CD14-positive monocyte (primary cell): ENCODE results near the gene B4GALT6. TPM values are rescaled to one million over a fixed set of nuclear protein-coding genes. Genes with fewer than 3 reads are reported as not detected.
A peak's percentile ranks its signal among the peaks of the same experiment; 100 is the strongest.
"Not testable (repeated sequence)": the region's sequence is repeated elsewhere in the genome, so short reads cannot be mapped to it uniquely, and the experiment has no call there.

Experiments used
- DNase-seq, 3 donors: peaks; one replicate each; pipeline ENCODE4 v3.0.0-alpha.2; 2011 to 2022
- H2AFZ ChIP-seq: 2 replicates; pipeline ENCODE4 v1.6.0; 2012; ENCODE audit warnings: mild to moderate bottlenecking, low read depth, low read length, inconsistent platforms; ENCODE audit not compliant: insufficient read depth, poor library complexity, severe bottlenecking
- H3K27ac ChIP-seq, 2 donors: 1 replicate in 1 of 2; 2 replicates in 1 of 2; pipeline ENCODE4 v1.5.1; 2012 to 2013; ENCODE audit warnings: low read length in 2 of 2, control low read depth in 1 of 2, inconsistent platforms in 1 of 2, low read depth in 1 of 2, mild to moderate bottlenecking in 1 of 2
- H3K27me3 ChIP-seq, 2 donors: one replicate each; pipeline versions ENCODE4 v1.6.0 to v1.6.1; 2011 to 2013; ENCODE audit warnings: low read length in 2 of 2; ENCODE audit not compliant: control insufficient read depth in 2 of 2, insufficient read depth in 2 of 2
- H3K36me3 ChIP-seq, 2 donors: replicated peaks in 1 of 2; 1 replicate in 1 of 2; 2 replicates in 1 of 2; pipeline versions ENCODE4 v1.5.1 to v1.6.1; 2012 to 2013; ENCODE audit warnings: low read length in 2 of 2, control low read depth in 1 of 2, inconsistent platforms in 1 of 2, mild to moderate bottlenecking in 1 of 2; ENCODE audit not compliant: insufficient read depth in 2 of 2, control insufficient read depth in 1 of 2
- H3K4me1 ChIP-seq, 2 donors: 1 replicate in 1 of 2; 2 replicates in 1 of 2; pipeline versions ENCODE4 v1.5.1 to v1.6.1; 2012 to 2013; ENCODE audit warnings: low read length in 2 of 2, control low read depth in 1 of 2, inconsistent platforms in 1 of 2, mild to moderate bottlenecking in 1 of 2, moderate library complexity in 1 of 2; ENCODE audit not compliant: insufficient read depth in 2 of 2, control insufficient read depth in 1 of 2
- H3K4me2 ChIP-seq: replicated peaks from 2 replicates; pipeline ENCODE3; 2012; ENCODE audit warnings: low read length, moderate library complexity, mild to moderate bottlenecking; ENCODE audit not compliant: poor library complexity, severe bottlenecking; ENCODE audit errors: extremely low read depth
- H3K4me3 ChIP-seq, 3 experiments: fragments of 200-600 bp in 1 of 3; sonication (generic) in 1 of 3; replicated peaks in 1 of 3; 1 replicate in 2 of 3; 2 replicates in 1 of 3; pipeline ENCODE4 v1.5.1; 2011 to 2013; ENCODE audit warnings: low read length in 3 of 3, mild to moderate bottlenecking in 3 of 3, control low read depth in 2 of 3, low read depth in 2 of 3, inconsistent platforms in 1 of 3, moderate library complexity in 1 of 3
- H3K79me2 ChIP-seq: 2 replicates; pipeline ENCODE4 v1.6.0; 2012; ENCODE audit warnings: mild to moderate bottlenecking, control low read depth, inconsistent platforms, low read length, moderate library complexity; ENCODE audit not compliant: insufficient read depth
- H3K9ac ChIP-seq: 2 replicates; pipeline ENCODE4 v1.6.0; 2017; ENCODE audit warnings: low read length, mild to moderate bottlenecking; ENCODE audit not compliant: insufficient read depth, poor library complexity, severe bottlenecking
- H3K9me3 ChIP-seq, 2 donors: replicated peaks in 1 of 2; 1 replicate in 1 of 2; 2 replicates in 1 of 2; pipeline versions ENCODE4 v1.5.1 to v1.6.1; 2012 to 2013; ENCODE audit warnings: low read length in 2 of 2, control low read depth in 1 of 2; ENCODE audit not compliant: control insufficient read depth in 1 of 2, insufficient read depth in 1 of 2
- H4K20me1 ChIP-seq: 2 replicates; pipeline ENCODE4 v1.6.0; 2012; ENCODE audit warnings: mild to moderate bottlenecking, low read length, control low read depth, moderate library complexity; ENCODE audit not compliant: insufficient read depth
- H3K27ac Mint-ChIP-seq, 7 donors: one replicate each; pipeline ENCODE4 v1.8.0; 2020; ENCODE audit warnings: mild to moderate bottlenecking in 7 of 7, mixed read lengths in 7 of 7, moderate library complexity in 6 of 7, inconsistent platforms in 2 of 7
- H3K27me3 Mint-ChIP-seq, 3 donors: one replicate each; pipeline ENCODE4 v1.8.0; 2021 to 2022; ENCODE audit warnings: low read depth in 3 of 3, mild to moderate bottlenecking in 3 of 3, mixed read lengths in 3 of 3, moderate library complexity in 3 of 3, inconsistent platforms in 1 of 3
- H3K36me3 Mint-ChIP-seq, 2 donors: one replicate each; pipeline ENCODE4 v1.8.0; 2020; ENCODE audit warnings: mixed read lengths in 2 of 2, inconsistent platforms in 1 of 2, mild to moderate bottlenecking in 1 of 2
- H3K4me1 Mint-ChIP-seq: one replicate; pipeline ENCODE4 v1.8.0; 2020; ENCODE audit warnings: mild to moderate bottlenecking, mixed read lengths
- H3K4me3 Mint-ChIP-seq, 2 donors: one replicate each; pipeline ENCODE4 v1.8.0; 2020; ENCODE audit warnings: mild to moderate bottlenecking in 2 of 2, mixed read lengths in 2 of 2, moderate library complexity in 1 of 2
- H3K9me3 Mint-ChIP-seq, 7 donors: one replicate each; pipeline ENCODE4 v1.8.0; 2020 to 2022; ENCODE audit warnings: mixed read lengths in 7 of 7, mild to moderate bottlenecking in 6 of 7, moderate library complexity in 6 of 7, inconsistent platforms in 2 of 7
- CTCF ChIP-seq: fragments of 200-600 bp; IDR thresholded peaks from one replicate; pipeline ENCODE4 v1.8.0; 2022; ENCODE audit warnings: antibody characterized with exemption, mild to moderate bottlenecking
- WGBS: methylation state at CpG from one replicate; pipeline ENCODE4 v1.1.5; 2013; ENCODE audit warnings: missing lambda C conversion rate; ENCODE audit not compliant: insufficient coverage; 5-methylcytosine and 5-hydroxymethylcytosine counted together
- intact Hi-C, 2 donors: fragments of 100-400 bp; cut with micrococcal nuclease; formaldehyde crosslinking; loops; one replicate each; pipeline versions ENCODE4 v1.15.0 to v1.15.1; 2023
- polyA minus RNA-seq: library from RNA; depleted of rRNA, polyadenylated mRNA; stranded (reverse); fragments of >200 nt; gene quantifications from 2 replicates; pipeline ENCODE4 v1.2.3, GENCODE V29; 2012
- polyA plus RNA-seq, 3 donors: library from polyadenylated mRNA; depleted of rRNA in 1 of 3; unstranded in 2 of 3; stranded (reverse) in 1 of 3; fragments of 300-500 nt in 2 of 3; fragments of >200 nt in 1 of 3; fragmentation: Illumina TruSeq in 2 of 3; gene quantifications; 1 replicate in 2 of 3; 2 replicates in 1 of 3; pipeline ENCODE4 v1.2.3, GENCODE V29; 2012 to 2021
- total RNA-seq, 12 experiments: library from RNA in 1 of 12; stranded (reverse) in 1 of 12; fragments of 120-200 nt in 1 of 12; gene quantifications; one replicate each; pipeline ENCODE4 v1.2.4 and lab custom pipeline; 2013 to 2026; ENCODE audit warnings: mixed read lengths in 6 of 12, inconsistent platforms in 1 of 12

The B4GALT6 gene
- 2.0 TPM for total RNA-seq (2013)
- polyA plus RNA-seq: under 1 TPM; 0.09 to 0.68 (median 0.12) TPM
- 0.64 and 0.83 TPM in 2 replicates for polyA minus RNA-seq
- total RNA-seq (lab: John Stamatoyannopoulos, UW): 0.75 to 3.9 (median 2.7) reads per million in 11 experiments

- Mint-ChIP-seq H3K36me3 (peaks cover 0 to 2% of the 10 kb centered on the region in 2 donors), H3K27me3 (peaks cover 2 to 5% (median 3%) of the 10 kb centered on the region in 3 donors), H3K4me1 (peaks cover 35% of the 10 kb centered on the region), H3K4me3 (peak within 1 kb of the TSS; percentile 98), H3K9me3 (peaks cover 0 to 2% (median 0%) of the 10 kb centered on the region in 7 donors), H3K27ac (peak within 1 kb of the TSS; percentile 48 to 89 (median 63))
- Histone ChIP-seq H3K27me3 (peaks cover 0 to 5% of the 10 kb centered on the region in 2 donors), H3K4me1 (peaks cover 23 to 37% of the 10 kb centered on the region in 2 donors), H2AFZ (peak within 1 kb of the TSS; percentile 92), H3K9me3 (no peaks in the 10 kb centered on the region), H3K4me2 (peak within 1 kb of the TSS; percentile 95), H3K27ac (peak within 1 kb of the TSS in 1 of 2 donors; percentile 29), H3K36me3 (no peaks in the 10 kb centered on the region), H3K79me2 (peaks cover 35% of the 10 kb centered on the region), H3K4me3 (peak within 1 kb of the TSS; percentile 62 to 84 (median 76)), H3K9ac (peak within 1 kb of the TSS; percentile 65), H4K20me1 (no peaks in the 10 kb centered on the region)
- peak in 2 of 3 donors; percentile 31 to 32 for DNase-seq
- no peak for TF ChIP-seq CTCF
- under 1% methylated on average over 70 of the region's 86 CpGs for WGBS
- intact Hi-C loops: no loop called here
Measured at GRCh38 chr18:31684279-31685096, at the start of gene B4GALT6. Gene B4GALT6 (minus strand): TSS chr18:31684581. CDS start chr18:31684426, 155 bp downstream.

- H3K27ac ChIP-seq: no peak overlapping the region
- Mint-ChIP-seq H3K9me3 (peaks cover 0 to 3% (median 0%) of the 10 kb centered on the region in 7 donors), H3K4me1 (no peaks in the 10 kb centered on the region), H3K36me3 (no peaks in the 10 kb centered on the region), H3K27ac (no peak overlapping the region), H3K4me3 (no peak overlapping the region), H3K27me3 (peaks cover 0 to 6% (median 3%) of the 10 kb centered on the region in 3 donors)
- WGBS: no CpG with 5 or more reads among the region's 3 CpGs
- no peak overlapping the region for H3K4me3 ChIP-seq
- no peak overlapping the region for H2AFZ ChIP-seq
- intact Hi-C loops: no loop called here
- no peaks in the 10 kb centered on the region for H3K36me3 ChIP-seq
- no peaks in the 10 kb centered on the region for H4K20me1 ChIP-seq
- no peak for TF ChIP-seq CTCF
- no peaks in the 10 kb centered on the region for H3K27me3 ChIP-seq
- H3K9me3 ChIP-seq: no peaks in the 10 kb centered on the region
- H3K4me1 ChIP-seq: no peaks in the 10 kb centered on the region
- no peak overlapping the region for H3K4me2 ChIP-seq
- no peak overlapping the region for H3K9ac ChIP-seq
- DNase-seq: no peak
- H3K79me2 ChIP-seq: no peaks in the 10 kb centered on the region
Measured at GRCh38 chr18:31731628-31732027, 47.2 kb upstream of the B4GALT6 start.

GRCh38 chr18:31729196-31729595 is 44.8 kb upstream of the B4GALT6 start:
- intact Hi-C loops, H3K36me3 Mint-ChIP-seq, H3K27ac ChIP-seq, H3K4me2 ChIP-seq, H3K27me3 ChIP-seq, DNase-seq, H3K79me2 ChIP-seq, H3K27ac Mint-ChIP-seq, H3K9me3 ChIP-seq, H3K36me3 ChIP-seq, H3K4me3 Mint-ChIP-seq, H3K4me1 Mint-ChIP-seq, H3K9ac ChIP-seq, H3K4me3 ChIP-seq, H2AFZ ChIP-seq, H4K20me1 ChIP-seq, H3K4me1 ChIP-seq, H3K9me3 Mint-ChIP-seq: not testable (repeated sequence)
- WGBS: no CpG with 5 or more reads among the region's 2 CpGs
- peaks cover 9 to 18% (median 10%) of the 10 kb centered on the region in 3 donors for H3K27me3 Mint-ChIP-seq
